NB4 (cell line): ENCODE measurements around the gene GALNT9.
"Not testable (repeated sequence)": the region's sequence is repeated elsewhere in the genome, so short reads cannot be mapped to it uniquely, and the experiment has no call there.

ENCODE experiments used
- DNase-seq: peaks from one replicate; pipeline ENCODE4 v3.0.0; 2010; ENCODE audit warnings: low read depth
- H3K4me3 ChIP-seq: one replicate; pipeline ENCODE4 v1.5.1; 2011; ENCODE audit warnings: mild to moderate bottlenecking, low read depth, low read length, moderate library complexity
- CTCF ChIP-seq: IDR thresholded peaks from one replicate; pipeline ENCODE4 v1.5.1; 2012; ENCODE audit warnings: low read depth, low read length
- MAX ChIP-seq: IDR thresholded peaks from 2 replicates; pipeline ENCODE4 v1.6.1; 2011; ENCODE audit warnings: low read depth, low read length
- MYC ChIP-seq: IDR thresholded peaks from 2 replicates; pipeline ENCODE4 v1.6.1; 2011; ENCODE audit warnings: low read depth, low read length
- POLR2A ChIP-seq: IDR thresholded peaks from 2 replicates; pipeline ENCODE4 v1.6.1; 2011; ENCODE audit warnings: mild to moderate bottlenecking; ENCODE audit not compliant: insufficient read length; ENCODE audit errors: extremely low read depth

GALNT9 gene

GRCh38 chr12:132359551-132359950 lies 30.2 kb upstream of the GALNT9 start:
- DNase-seq, result no peak
- H3K4me3 ChIP-seq, result no peak overlapping the region
- no peak for TF ChIP-seq POLR2A
- no peak for TF ChIP-seq MAX
- no peak for TF ChIP-seq MYC

- not testable (repeated sequence) for H3K4me3 ChIP-seq, DNase-seq
Measured at GRCh38 chr12:132358241-132359225, 29.1 kb upstream of the GALNT9 start.

GRCh38 chr12:132357623-132358186 lies 28.3 kb upstream of the GALNT9 start:
- TF ChIP-seq POLR2A (no peak), MYC (no peak), CTCF (no peak), MAX (no peak)
- H3K4me3 ChIP-seq, result no peak overlapping the region
- DNase-seq, result no peak

GRCh38 chr12:132356691-132357622 lies 27.6 kb upstream of the GALNT9 start:
- TF ChIP-seq MYC, result no peak
- TF ChIP-seq CTCF, result no peak
- TF ChIP-seq MAX, result peak; percentile 52; the same call in 1 of the 2 replicates
- TF ChIP-seq POLR2A, result peak; percentile 23
- peak; percentile 95 for DNase-seq

GRCh38 chr12:132355742-132356681 lies 26.6 kb upstream of the GALNT9 start:
- H3K4me3 ChIP-seq, result no peak overlapping the region
- peak; percentile 81 for DNase-seq
- TF ChIP-seq POLR2A (no peak), MAX (no peak), CTCF (no peak), MYC (no peak)

More at GRCh38 chr12:132356691-132357622, 27.6 kb upstream of the GALNT9 start:
- H3K4me3 ChIP-seq, result no peak overlapping the region

GRCh38 chr12:132354982-132355680 lies 25.7 kb upstream of the GALNT9 start:
- no peak for TF ChIP-seq POLR2A
- no peak for TF ChIP-seq MYC
- no peak for TF ChIP-seq MAX
- no peak for TF ChIP-seq CTCF
- DNase-seq, result no peak
- no peak overlapping the region for H3K4me3 ChIP-seq
